GM13977 (cell line): Measurements from ENCODE around the gene BSN.

ENCODE experiments used
- DNase-seq: peaks from one replicate; pipeline ENCODE4 v3.0.0; 2012; ENCODE audit warnings: low spot score
- in situ Hi-C: fragments of 300-500 bp; cut with MboI; formaldehyde crosslinking; loops from one replicate; pipeline ENCODE4 v1.12.0; 2022; ENCODE audit warnings: low sequenced_read_pairs, low pct_unique_long_range_greater_than_20kb, mixed read lengths, inconsistent platforms; ENCODE audit not compliant: unreplicated experiment
- TF ChIP-seq, protein P1 (sequence below): IDR thresholded peaks from 2 replicates; pipeline ENCODE4 v1.5.1; 2012; ENCODE audit warnings: mild to moderate bottlenecking, control low read depth; ENCODE audit not compliant: insufficient read depth; ENCODE audit errors: extremely low read depth, missing control alignments

The BSN gene

DNA sequence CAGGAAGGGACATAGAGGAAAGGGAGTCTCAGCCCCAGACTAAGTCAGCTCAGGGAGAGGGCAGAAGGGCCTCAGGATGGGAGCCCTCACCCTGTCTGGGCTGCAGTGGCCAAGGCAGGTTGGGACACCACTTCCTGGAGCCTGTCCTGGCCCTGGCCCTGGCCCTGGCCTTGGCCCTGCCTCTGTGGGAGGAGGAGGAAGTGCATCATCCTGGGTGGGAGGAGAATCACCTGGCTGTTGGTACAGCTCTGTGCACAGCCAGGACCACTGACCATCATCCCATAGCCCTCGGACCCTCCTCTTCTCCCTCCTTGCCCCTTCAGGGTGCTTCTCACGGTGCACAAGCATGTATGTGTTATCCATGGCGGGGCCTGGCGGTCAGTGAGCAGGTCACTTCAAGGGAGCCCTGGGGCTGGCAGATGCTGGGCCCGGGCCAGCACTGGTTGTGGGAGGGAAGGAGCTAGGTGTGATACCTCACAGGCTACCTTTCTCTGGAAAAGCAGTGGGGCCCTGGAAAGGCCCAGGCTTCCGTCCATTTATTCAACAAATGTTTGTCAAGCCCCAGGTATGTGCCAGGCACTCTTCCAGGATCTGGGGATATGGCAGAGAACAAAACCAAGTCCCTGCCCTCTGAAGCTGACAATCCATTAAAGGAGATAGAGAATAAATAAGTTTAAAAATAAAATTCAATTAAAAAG, 111.7 kb downstream of the BSN start:
- in situ Hi-C loops = no loop called here
- TF ChIP-seq, protein P1, sequence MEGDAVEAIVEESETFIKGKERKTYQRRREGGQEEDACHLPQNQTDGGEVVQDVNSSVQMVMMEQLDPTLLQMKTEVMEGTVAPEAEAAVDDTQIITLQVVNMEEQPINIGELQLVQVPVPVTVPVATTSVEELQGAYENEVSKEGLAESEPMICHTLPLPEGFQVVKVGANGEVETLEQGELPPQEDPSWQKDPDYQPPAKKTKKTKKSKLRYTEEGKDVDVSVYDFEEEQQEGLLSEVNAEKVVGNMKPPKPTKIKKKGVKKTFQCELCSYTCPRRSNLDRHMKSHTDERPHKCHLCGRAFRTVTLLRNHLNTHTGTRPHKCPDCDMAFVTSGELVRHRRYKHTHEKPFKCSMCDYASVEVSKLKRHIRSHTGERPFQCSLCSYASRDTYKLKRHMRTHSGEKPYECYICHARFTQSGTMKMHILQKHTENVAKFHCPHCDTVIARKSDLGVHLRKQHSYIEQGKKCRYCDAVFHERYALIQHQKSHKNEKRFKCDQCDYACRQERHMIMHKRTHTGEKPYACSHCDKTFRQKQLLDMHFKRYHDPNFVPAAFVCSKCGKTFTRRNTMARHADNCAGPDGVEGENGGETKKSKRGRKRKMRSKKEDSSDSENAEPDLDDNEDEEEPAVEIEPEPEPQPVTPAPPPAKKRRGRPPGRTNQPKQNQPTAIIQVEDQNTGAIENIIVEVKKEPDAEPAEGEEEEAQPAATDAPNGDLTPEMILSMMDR = no peak
- DNase-seq = no peak

DNA sequence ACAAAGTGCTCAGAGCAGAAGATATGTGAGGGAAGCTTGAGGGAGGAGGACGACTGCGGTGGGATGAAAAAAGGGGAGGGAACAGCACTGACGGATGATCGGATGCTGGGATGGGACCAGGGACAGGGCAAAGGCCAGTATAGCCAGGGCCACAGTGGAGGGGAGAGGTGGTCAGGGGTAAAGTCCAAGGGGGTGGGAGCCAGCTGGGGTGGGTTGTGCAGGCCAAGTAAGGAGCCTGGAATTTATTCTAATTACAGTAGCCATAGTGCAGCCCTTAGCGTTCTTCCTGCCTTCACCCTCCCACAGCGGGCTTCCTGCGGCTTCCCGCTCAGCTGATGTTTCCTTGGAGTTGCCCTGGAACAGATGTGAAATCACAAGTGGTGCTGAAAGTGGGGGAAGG, 112.3 kb downstream of the BSN start:
- no peak for DNase-seq
- in situ Hi-C loops = no loop called here
- TF ChIP-seq, protein P1 = no peak

DNA sequence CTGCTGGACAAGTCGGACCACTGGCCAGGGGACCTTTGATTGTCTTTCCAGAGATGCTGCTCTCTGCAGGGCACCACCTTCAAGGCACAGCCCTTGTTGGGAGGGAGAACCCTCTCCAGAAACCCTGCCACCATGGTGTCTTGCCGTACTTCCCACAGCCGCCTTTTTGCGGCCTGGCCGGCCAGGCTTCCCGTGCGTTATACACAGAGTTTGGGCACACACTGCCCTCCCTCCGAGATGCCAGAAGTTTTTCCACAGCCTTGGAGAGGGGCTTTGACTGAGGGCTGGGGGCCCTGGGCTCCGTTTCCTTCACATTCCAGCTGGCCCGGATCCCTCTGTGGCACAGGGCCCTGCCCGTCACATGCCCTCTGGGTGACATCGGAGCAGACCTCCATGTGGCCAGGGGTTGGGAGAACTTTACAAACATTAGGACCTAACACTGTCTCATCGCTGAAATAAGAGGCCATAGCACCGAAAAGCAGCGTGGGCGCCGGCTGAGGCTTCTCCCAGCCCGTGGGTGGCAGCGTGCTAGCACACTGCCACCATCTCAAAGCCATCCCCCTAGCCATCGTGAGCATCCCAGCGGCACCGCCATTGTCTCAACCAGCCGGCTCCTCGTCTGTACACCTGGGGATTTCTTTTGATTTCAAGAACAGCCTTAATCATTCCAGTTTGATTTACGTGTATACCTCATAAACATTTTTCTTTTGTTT, 113.6 kb downstream of the BSN start:
- in situ Hi-C loops = no loop called here
- TF ChIP-seq, protein P1 = no peak
- DNase-seq = no peak

DNA sequence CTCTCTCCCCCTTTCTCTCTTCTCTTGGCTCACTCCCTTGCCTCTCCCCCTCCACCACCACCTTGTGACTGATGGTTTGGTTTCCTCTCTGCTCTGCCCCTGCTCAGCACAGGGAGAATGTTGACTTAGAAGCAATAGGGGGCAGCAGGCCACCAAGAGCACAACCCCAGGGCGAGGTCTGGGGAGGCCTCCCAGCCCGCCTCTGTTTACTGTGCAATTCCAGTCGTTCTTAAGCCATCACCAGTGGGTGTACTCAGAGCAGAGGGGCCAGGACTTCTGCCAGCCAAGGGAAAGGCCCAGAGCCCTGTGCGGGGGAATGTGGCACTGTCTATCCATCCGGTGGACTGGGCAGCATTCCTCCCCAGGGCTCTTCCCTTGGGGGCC, 114.1 kb downstream of the BSN start:
- TF ChIP-seq, protein P1 = no peak
- no peak for DNase-seq
- in situ Hi-C loops = no loop called here

DNA sequence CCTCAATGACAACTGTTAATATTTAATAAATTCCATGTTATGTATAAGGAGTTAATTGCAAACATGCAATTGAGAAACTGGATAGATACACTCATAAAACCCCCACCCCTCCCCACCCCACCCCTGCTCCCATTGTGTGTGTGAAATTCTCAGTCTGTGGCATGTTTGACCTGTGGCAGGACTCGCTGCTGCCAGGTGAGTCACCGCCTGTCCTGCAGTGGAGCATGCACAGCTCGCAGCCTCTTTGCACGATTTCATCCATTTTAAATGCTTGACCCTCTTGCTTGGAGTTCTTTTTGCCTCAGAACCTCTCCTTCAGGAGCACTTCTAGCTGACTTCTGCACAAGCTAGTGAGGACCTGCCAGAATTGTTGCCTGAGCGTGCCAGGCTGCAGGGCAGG, 114.6 kb downstream of the BSN start:
- TF ChIP-seq, protein P1 = no peak
- in situ Hi-C loops = no loop called here
- DNase-seq = no peak

DNA sequence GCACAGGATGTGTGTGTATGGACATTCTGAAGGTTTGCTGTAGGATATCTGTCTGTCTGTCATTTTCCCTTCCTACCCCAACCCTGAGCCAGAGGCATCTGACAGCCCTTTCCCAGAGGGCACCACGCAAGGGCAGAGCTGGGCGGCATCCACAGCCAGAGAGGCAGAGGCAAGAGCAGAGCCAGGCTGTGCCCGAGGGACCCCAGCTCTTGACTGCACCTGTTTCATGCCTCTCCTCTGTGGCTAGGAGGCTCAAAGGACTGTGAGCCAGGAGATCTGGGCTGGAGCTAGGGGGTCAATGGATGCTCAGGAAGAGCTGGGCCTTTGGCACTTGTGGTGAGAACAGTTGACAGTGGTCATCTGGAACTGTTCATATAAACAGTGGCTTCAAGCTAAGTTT, 115.1 kb downstream of the BSN start:
- TF ChIP-seq, protein P1 = no peak
- no peak for DNase-seq
- in situ Hi-C loops = no loop called here
